Amniotic stem cell (primary cell): ENCODE measurements around the gene CDADC1.
A peak's percentile ranks its signal among the peaks of the same experiment; 100 is the strongest.

Source experiments
- DNase-seq: peaks from one replicate; lab custom pipeline; 2025; lab: John Stamatoyannopoulos, UW

Gene CDADC1

DNA sequence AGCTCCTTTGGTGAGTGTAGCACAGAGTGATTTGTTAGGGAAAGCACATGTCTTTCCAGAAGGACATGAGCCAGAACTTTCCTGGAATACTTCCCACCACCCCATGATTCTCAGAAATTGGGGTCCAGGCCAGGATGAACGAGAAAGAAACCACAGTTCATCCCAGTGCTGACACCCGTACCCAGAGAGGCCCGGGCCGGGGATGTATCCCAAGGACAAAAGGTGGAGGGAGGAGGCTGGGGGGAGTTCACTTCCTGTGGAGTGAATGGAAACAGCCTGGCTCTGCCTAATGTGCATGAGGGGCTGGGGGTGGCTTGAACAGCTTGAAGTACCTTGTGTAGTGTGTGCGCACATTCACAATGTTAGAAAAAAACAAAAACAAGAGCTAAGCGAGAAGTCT, 47.5 kb downstream of the CDADC1 start:
- no peak for DNase-seq

DNA sequence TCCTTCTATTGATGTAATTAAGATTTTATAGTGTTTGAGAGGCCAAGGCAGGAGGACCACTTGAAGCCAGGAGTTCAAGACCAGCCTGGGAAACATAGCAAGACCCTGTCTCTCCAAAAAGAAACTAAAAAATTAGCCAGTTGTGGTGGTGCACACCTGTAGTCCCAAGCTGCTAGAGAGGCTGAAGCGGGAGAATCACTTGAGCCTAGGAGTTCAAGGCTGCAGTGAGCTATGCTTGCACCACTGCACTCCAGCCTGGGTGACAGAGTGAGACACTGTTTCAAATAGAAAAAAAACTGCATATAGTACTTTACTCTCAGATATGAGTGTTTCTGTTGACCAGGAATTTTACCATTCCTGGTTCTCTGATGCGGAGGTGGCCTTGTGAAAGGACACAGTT, 48.9 kb downstream of the CDADC1 start:
- DNase-seq: no peak

DNA sequence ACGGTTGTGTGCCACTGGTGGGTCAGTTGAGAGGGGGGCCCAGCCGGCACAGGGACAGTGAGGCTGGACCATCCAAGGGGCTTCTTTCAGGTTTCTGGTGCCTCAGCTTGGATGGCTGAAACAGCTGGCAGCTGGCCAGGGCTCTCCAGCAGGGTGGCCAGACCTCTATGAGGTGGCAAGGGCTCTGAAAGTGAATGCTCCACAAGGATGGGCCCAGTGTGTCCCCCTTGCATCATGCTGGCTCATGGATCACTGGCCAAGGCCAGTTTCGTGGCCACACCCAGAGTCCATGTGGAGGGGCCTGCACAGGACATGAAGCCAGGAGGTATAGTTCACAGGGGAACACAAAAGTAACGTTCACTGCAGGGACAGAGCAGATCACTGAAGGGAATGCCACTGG, 49.6 kb downstream of the CDADC1 start:
- no peak for DNase-seq

DNA sequence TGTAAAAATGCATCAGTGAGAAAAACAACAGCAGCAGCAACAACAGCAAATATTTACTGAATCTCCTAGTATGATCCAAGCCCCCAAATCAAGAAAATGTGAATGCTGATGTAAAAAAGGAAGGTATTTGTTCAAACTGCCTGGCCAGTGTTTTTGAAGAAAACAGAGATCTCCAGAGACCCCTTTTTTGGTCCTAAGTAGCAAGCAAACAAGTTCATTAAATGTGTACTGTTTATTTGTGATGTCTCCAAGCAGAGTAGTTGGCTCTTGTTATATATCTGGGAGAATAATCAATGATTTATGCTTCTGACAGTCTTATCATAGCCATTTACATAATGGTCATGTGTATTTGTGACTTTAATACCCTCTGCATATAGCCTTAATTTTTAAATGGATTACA, 50.7 kb downstream of the CDADC1 start:
- DNase-seq: no peak

DNA sequence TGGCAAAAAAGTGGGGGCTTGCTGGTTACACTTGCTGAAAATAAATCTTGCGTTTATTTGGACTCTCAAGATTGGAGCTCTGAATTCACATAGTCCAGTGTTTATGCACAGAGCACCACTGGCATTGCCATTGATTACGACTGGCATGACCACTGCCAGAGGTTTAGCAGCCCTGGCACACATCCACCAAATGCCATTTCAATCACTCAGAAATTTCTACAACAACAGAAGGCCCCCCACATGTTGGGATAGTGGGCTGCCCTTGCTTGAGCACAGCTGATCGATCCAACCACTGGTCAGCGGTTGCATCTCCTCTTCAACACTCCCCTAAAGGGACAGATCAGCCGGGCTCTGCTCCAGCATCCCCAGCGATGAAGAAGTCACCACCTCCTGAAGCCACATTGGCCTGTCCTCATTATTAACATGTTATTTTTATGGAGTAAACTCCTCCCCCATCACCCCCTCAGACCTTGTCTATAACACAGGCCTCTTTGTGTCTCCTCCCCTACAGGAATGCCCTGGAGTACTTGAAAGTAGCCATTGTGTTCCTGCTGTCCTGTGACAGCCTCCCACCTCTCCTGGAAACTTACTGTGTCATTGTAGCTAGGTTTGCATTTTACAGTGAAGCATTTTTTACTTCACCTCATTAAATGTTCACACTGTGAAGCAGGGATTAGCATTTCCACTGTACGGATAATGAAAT, 51.3 kb downstream of the CDADC1 start:
- DNase-seq: no peak

DNA sequence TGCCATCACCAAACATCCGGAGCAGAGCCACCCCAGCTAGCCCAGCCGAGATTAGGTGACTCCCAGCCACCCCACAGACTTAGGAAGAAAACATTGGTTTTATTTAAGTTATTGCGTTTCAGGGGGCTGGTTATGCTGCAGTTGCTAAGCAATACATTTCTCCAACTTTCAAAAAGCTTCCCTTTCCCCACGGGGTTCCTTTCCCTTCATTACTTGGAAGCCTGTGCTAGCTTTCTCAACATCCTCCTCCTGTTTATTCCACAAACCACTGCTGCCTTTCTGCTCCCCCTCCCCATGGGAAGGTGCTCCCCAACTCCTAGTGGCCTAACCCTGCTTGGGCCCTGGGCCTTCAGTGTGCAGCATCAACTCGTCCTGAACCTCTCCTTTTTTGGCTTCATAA, 52.6 kb downstream of the CDADC1 start:
- DNase-seq: no peak

DNA sequence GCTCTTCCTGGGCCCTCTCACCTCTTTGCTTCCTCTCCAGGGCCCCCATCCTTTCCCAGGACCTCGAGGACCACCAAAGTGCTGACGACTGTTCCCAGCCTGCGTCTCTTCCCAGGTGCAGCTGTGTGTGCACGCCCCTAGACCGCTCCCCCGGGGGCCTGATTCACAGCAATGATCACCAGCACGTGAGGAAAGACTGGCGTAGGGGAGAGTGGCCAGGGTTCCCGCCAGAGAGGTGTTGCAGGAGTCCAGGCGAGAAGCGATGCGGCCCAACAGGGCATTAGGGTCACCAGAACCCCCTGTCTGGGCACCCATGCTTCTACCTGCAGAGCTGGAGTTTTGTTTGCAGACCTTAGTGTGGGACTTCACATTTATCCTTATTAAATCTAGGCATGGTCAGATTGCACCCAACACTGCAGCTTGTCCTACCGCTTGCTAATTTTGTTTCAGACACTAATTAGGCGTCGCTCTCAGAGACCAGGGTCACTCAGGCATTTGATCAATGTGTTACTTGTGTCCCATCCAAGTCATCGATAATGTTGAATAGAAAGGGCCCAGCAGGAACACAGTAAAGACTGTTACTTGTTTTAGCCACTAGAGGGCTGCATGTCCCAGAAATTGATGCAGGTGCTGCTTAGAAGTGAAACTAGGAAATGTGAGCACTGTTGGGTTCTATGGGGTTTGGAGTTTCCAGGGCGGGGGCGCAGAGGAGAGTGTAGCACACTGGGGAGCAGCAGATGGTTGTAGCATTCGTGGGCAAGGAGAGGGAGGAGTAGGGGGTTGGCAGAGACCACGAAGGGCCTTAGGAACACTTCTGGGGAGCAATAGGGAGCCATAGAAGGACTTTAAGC, 53.2 kb downstream of the CDADC1 start:
- DNase-seq: peak; percentile 46

DNA sequence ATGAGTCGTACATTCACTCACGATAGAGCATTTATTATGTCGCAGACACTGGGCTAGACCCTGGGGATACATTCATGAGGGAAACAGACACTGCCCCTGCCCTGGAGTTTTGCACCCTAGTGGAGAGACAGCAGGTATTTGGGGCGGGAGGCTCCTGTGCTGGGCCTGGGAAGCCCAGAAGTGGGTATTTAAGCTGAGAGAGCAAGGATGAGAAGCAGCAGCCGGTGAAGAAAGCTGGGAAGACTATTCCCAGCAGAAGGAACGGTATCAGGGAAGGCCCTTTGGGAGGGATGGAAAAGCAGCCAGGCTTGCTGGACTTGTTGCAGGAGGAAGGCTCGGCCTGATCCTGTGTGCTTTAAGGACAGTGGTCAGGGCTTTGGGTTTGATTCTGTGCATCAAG, 54.5 kb downstream of the CDADC1 start:
- DNase-seq: no peak

DNA sequence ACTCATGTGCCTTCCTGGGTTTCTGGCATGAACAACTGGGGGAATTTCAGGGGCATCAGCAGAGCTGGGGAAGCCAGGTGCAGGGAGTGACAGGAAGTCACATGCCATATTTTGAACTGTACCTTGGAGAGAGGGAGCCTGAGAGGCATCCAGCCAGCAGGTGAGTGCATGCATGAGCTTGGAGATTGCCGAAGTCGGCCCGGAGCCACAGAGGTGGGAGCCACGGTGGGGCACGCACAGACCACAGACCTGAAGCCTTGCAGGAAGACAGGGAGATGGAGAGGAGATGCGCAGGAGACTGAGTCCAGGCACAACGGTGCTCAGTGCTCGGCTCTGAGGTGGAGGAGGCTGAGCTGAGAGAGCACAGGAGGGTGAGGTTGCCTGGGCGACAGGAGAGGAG, 55.1 kb downstream of the CDADC1 start:
- no peak for DNase-seq

DNA sequence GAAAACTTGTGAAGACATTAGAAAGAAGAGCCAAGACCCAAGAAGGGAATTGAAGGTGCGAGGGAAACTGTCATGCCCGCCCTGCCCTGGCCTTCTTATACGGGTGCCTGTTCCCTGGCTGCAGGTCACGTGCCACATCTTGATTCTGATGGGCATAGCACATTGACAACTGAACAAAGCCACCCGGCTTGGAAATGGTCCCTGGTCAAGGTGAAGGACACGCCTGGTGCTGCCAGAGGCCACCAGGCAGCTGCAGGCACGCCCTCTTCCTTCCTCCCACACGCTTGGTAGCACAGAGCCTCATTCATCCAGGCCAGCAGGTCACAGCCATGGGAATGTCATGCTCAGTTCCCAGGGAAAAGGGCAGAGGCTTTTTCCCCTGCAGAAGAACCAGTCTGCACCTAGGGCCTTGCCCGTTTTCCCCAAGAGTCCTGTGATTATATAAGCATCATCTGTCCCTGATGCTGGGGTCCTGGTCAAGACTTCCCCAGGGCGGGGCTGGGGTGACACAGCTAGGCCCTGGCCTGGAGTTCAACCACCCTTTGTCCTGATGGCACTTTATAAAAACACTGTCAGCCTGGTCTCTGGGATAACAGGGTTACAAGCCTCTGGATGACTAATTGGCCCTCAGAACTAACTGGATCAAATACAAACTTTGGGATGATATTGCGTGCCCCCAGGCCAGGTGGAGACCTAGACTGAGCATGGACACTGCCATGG, 56.0 kb downstream of the CDADC1 start:
- no peak for DNase-seq

DNA sequence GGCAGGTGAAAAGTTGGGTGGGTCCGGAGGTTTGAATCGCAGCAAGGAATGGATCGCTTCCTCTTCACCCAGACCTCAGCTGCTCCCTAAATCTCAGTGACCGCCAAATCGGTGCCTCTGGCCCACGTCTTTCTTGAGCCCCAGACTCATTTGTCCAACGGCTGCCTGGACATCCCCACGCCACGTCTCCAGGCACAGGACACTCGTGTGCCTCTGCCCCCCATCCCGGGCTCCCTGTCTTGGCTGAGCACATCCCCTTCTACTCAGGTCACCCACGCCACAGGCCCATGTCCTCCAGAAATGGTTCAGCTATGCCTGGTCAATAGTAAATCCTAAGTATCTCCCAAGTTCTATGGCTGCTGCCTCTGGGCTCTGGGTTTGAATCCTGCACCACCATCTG, 56.6 kb downstream of the CDADC1 start:
- DNase-seq: no peak

DNA sequence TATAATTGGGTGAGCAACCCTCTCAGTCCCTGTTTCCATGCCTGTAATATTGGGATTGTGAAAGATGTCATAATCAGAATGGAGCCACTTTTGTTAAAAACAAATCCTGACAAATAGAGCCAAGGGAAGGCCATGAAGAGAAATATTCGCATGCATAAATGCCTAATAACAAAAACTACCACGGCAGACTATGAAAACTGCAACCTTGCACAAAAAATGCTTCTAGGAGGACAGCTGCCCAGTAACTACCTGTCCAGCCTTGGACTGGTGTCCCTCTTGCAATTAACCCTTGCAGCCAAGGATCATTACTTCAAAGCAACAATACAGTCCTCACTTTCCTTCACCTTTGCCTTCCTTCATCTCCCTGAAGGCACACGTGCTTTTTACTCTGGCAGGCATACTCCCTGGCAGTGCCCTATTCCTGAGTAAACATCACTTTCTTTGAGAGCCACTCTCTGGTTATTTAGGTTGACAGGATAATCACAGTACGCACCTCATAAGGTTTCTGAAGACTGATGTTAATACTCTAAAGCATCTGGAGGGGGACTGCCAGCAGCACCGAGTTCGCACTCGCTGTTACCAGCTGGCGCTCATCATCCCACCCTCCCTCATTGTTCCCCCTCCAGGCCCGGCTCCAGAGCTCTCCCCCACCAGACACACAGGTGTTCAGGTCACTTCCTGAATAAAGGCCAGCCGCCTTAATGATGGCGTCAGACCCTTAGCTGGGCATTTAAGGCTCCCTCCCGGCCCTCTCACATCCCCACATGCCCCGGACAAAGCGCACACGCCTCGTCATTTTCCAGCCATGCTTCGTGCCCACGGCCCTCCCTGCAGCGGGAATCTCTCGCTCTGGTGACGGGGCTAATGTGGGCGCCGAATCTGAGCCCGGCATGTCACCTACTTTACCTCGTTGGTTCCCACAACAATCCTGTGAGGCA, 57.3 kb downstream of the CDADC1 start:
- DNase-seq: no peak

DNA sequence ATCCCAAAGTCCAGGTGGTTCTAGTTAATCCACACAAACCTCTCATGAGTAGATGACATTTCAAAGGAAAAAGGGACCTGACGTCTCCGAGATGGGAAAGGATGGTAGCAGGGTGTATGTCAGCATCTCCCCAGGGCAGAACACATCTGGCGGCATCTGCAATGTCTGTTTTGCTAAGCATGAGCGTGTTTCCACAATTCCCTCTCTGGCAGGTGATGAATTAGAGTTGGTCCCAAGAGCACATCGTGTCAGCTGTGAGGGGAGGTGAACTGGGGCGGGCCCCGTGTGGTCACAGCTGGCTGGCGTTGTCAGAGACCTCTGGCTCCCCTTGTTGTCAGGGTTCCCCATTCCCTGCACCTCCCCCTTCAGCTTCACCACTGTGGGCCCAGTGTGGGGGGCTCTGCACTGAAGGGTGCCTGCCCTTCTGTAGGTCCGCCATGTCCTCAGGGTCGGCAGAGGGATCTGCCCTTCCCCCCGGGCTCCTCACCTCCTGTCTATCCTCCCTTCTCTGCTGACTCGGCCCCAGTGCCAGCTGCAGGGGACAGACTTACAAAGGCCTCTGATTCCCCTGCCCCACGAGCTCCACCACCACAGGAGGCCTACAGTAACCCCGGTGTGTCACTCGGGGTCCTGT, 58.2 kb downstream of the CDADC1 start:
- DNase-seq: no peak

DNA sequence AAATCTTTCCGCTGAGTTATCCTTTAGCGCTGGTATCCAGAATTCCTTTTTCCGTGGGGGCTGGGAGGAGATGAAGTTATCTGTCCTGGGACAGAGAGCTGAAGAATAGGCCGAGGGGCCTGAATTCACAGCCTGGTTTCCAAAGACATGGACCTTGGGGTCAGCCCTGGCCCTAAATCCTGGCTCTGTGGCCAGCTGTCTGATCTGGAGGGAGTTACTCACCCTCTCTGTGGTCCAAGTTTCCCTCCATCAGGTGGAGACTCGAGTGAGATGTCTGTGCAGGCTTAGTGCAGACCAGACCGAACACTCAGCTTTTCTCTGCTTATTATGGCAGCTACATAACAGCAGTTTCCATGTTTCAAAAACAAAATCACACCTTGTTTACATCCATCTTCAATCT, 59.6 kb downstream of the CDADC1 start:
- no peak for DNase-seq

DNA sequence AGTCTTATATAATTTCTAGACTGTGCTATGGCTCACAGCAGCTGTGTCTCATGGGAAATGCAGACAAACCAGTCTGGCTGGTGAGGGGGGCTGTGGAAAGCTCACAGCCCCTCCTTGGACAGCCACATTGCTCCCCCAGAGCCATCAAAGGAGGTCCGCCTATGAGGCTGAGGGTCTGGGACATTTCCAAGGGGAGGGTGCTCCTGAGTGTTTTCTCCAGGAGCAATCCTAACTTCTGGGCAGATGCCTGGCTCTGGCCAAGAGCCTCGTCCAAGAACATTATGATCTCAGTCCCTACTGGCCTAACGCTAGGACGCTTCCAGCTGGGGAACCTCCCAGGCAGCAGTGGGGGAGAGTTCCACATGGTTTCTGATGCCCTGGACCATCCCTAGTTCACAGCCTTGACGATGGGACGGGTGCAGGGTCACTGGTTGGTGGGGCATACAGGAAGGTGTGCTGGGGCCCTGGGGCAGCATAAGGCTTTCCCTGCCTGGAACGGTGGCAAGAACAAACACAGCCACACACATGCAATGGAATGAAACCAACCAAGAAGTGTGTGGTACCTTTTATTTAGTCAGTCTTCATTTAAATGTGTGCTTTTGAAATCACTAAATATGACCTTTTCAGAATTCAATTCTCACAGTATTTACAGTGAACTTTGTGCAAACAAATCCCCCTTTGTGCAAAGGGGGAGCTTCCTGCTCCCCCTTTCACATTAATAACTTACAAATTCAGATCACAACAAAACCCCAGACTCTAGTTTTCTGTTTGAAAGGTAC, 60.6 kb downstream of the CDADC1 start:
- DNase-seq: no peak

DNA sequence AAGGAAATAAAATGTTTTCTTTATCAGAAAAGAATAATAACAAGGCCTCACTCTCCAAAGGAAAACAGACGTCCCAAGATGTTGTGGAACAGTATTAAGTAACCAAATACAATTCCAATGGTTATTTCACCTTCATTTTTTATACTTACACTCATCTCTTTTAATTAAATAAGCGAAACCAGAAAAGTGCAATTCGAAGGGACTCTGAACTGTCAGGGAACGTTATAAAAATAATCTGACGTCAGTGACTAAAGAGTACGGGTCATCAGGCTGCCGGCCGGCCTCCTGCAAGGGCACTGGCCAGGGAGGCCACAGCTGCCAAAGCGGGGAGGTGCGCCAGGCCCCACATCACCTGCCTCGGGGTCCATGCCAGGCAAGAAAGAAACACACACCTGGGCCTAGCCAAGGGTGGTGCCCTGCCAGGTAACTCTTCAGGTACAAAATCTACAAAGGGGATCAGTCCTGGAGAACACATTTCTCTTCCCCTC, 61.2 kb downstream of the CDADC1 start:
- no peak for DNase-seq

DNA sequence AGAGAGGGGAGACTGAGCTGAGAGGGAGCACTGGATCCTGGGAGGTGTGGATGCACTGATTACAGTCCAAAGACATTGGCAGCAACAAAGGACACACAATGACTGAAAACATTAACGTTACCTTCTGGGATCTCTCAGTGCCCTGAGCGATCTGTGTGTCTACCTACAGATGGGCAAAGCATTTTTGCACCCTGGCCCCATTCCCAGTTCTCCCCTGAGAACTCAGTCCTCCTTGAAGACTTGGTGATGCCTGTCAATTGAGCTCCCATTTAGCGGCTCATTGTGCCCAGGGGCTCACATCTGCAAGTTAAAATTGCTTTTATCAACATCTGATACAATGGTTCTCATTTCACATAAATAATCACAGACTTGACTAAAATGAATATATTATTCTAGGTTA, 62.5 kb downstream of the CDADC1 start:
- DNase-seq: no peak

DNA sequence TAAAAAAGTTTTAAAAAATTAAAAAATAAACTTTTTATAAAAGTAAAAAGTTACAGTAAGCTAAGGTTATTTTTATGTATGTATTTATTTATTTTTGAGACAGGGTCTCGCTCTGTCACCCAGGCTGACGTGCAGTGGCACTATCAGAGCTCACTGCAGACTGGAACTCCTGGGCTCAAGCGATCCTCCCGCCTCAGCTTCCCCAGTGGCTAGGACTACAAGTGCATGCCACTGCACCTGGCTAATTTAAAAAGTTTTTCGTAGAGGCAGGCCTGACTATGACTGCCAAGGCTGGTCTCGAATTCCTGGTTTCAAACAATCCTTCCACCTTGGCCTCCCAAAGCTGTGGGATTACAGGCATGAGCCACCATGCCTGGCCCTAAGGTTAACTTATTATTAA, 64.1 kb downstream of the CDADC1 start:
- DNase-seq: no peak

DNA sequence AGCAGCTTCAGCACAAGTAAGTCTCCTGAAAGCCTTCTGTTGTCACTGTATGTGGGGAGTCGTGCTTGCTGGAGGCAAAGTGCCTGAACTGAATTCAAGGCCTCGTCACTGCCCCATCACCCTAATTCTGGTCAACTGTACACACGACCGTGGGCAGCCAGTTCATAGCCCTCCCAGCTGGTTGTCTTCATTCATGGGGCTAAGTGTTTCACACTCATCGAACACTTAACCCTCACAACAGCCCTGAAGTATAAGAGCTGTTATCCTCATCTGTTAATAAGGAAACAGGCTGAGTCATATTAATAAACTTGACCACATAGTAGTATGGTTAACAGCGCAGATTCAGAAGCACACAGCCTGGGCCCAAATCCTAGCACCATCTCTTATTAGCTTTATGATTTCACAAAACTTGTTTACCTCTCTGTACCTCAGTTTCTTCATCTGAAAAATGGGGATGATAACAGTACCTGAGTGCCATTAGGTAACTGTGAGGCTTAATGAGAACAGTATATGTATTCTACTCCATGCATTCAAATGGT, 66.7 kb downstream of the CDADC1 start:
- no peak for DNase-seq

DNA sequence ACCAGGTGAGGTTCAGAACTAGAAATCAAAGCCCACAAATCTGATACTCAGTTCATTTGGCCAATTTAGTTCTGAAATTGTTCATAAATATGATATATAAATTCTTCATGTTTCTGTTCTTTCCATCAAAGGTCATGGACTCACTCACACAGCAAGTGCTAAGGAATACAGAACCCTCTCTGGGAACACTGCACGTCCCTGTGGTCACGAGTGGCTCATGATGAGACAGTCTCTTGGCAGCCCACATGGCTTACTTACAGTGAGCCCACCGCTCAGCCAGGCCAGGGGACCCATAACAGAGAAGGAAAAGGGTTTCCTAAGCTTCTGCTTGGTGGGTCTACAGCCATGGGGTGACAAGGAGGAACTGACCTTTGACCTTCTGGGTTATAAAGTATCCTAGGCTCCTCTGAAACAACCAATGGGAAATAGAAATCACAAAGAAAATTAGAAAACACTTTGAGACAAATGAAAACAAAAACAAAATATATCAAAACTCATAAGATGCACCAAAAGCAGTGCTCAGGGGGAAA, 67.4 kb downstream of the CDADC1 start:
- no peak for DNase-seq
